ENCODE results near the gene IL6.
A peak's percentile ranks its signal among the peaks of the same experiment; 100 is the strongest.
"Not testable (repeated sequence)": the region's sequence is repeated elsewhere in the genome, so short reads cannot be mapped to it uniquely, and the experiment has no call there.

The IL6 gene

GRCh38 chr7:22726907-22727713 lies at the start of gene IL6:
IL6 (plus strand) TSS chr7:22727200; CDS start chr7:22727263, 63 bp downstream.
- no peak within 1 kb of the TSS for H3K4me3 ChIP-seq (ENCODE audit: low read length)
- no peak for TF ChIP-seq CTCF (IDR thresholded peaks at IDR 0.05; ENCODE audit: insufficient read depth, low read depth, low read length, missing control alignments)
- DNase-seq (ENCODE audit: low read depth), result peak; percentile 81

DNA sequence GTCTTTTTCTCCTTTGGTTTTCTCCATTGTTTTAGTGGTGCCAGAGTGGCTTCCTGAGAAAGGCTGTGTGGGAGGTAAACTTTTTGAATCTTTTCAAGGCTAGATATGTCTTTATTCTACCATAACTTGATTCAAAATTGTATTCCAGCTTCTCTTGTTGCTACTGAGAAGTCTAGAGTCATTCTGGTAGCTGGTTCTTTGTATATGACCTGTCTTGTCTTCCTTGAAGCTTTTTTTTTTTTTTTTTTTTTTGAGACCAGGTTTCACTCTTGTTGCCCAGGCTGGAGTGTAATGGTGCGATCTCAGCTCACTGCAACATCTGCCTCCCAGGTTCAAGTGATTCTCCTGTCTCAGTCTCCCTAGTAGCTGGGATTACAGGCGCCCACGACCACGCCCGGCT lies 49.7 kb upstream of the IL6 start:
- DNase-seq (ENCODE audit: low read depth); H3K4me3 ChIP-seq (ENCODE audit: low read length): not testable (repeated sequence)

- TF ChIP-seq CTCF (IDR thresholded peaks at IDR 0.05; ENCODE audit: insufficient read depth, low read depth, low read length, missing control alignments), result no peak
- DNase-seq (ENCODE audit: low read depth), result no peak
Observed at GRCh38 chr7:22677680-22678079, 49.3 kb upstream of the IL6 start.

GRCh38 chr7:22680482-22680911 lies 46.5 kb upstream of the IL6 start:
- TF ChIP-seq CTCF (IDR thresholded peaks at IDR 0.05; ENCODE audit: insufficient read depth, low read depth, low read length, missing control alignments), result no peak
- DNase-seq (ENCODE audit: low read depth), result no peak
- no peak overlapping the region for H3K4me3 ChIP-seq (ENCODE audit: low read length)

More at GRCh38 chr7:22677680-22678079, 49.3 kb upstream of the IL6 start:
- no peak overlapping the region for H3K4me3 ChIP-seq (ENCODE audit: low read length)

- TF ChIP-seq CTCF (IDR thresholded peaks at IDR 0.05; ENCODE audit: insufficient read depth, low read depth, low read length, missing control alignments), result no peak
- no peak overlapping the region for H3K4me3 ChIP-seq (ENCODE audit: low read length)
- no peak for DNase-seq (ENCODE audit: low read depth)
Observed at GRCh38 chr7:22681312-22681711, 45.7 kb upstream of the IL6 start.

GRCh38 chr7:22681852-22682657 lies 44.9 kb upstream of the IL6 start:
- no peak for DNase-seq (ENCODE audit: low read depth)
- no peak for TF ChIP-seq CTCF (IDR thresholded peaks at IDR 0.05; ENCODE audit: insufficient read depth, low read depth, low read length, missing control alignments)
- no peak overlapping the region for H3K4me3 ChIP-seq (ENCODE audit: low read length)

GRCh38 chr7:22683379-22683778 lies 43.6 kb upstream of the IL6 start:
- no peak for DNase-seq (ENCODE audit: low read depth)
- no peak overlapping the region for H3K4me3 ChIP-seq (ENCODE audit: low read length)

More at GRCh38 chr7:22683379-22683778, 43.6 kb upstream of the IL6 start:
- no peak for TF ChIP-seq CTCF (IDR thresholded peaks at IDR 0.05; ENCODE audit: insufficient read depth, low read depth, low read length, missing control alignments)
